ENCODE data around the gene RBM45. TPM values are rescaled to one million over a fixed set of nuclear protein-coding genes. Genes with fewer than 3 reads are reported as not detected.

RBM45 gene
- total and polyA plus RNA-seq, 4 experiments from 2014 or later: 11.9 to 28.0 (median 18.1) TPM

DNA sequence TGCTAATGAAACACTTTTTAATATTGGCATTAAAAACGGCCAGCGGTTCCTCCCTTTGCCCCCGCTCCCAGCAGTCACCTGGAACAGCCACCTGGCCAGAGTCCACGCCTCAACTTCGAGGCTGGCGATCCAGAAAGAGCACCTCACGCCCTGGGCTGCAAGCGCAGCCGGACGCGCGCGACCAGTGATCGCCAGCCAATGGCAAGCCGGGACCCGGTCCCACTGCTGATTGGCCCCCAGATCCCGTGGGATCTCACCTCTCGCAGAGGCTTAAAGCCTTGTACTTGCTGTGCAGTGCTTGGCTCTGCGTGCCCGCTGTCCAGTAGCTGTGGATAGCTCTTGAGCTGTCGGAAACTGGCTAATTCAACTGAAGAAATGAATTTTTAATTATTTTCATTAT is 4.1 kb upstream of the RBM45 start:
- Mint-ChIP-seq H3K4me1 (peaks cover 11 to 22% (median 14%) of the 10 kb centered on the region in 4 donors), H3K4me3 (no peak overlapping the region), H3K27ac (no peak overlapping the region), H3K36me3 (peaks cover 0 to 2% of the 10 kb centered on the region in 2 donors), H3K27me3 (no peaks in the 10 kb centered on the region), H3K9me3 (no peaks in the 10 kb centered on the region)
- Histone ChIP-seq H3K4me1 (ENCODE audit: insufficient read depth, low read length) (peaks cover 11% of the 10 kb centered on the region), H3K4me3 (ENCODE audit: low read length in 2 of 2) (no peak overlapping the region), H3K27ac (ENCODE audit: low read depth, low read length) (no peak overlapping the region), H3K36me3 (ENCODE audit: insufficient read depth, low read length) (no peaks in the 10 kb centered on the region), H3K9me3 (ENCODE audit: control insufficient read depth in 1 of 2, low read length in 2 of 2) (no peaks in the 10 kb centered on the region), H3K27me3 (ENCODE audit: insufficient read depth, low read length) (no peaks in the 10 kb centered on the region)
- intact Hi-C loops (cut with micrococcal nuclease): no loop called here
- ChIA-PET CTCF (ENCODE audit: partially characterized antibody) (no interaction called here), POLR2A (ENCODE audit: partially characterized antibody) (no interaction called here)
- DNase-seq: peak in 1 of 5 donors; percentile 27

DNA sequence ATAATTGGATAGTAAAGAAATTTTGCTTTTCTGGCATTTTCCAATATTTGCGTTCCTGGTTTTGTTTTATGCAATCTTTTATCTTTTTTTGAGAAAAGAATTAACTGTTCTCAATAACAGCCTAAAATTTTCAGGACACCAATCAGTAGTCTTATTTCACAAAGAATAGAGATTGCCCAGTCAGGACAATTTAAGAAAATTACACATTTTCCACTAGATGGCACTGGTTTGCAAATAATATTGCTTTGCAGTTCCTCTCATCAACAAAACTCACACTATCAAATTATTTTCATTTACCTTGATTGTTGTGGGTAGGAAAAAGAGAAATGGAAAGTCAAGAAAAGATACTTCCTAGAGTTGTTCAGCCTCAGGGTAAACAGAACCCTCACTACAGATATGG is 2.4 kb upstream of the RBM45 start:
- H3K4me1 ChIP-seq (ENCODE audit: insufficient read depth, low read length): peaks cover 27% of the 10 kb centered on the region
- Mint-ChIP-seq H3K4me3 (peak overlapping the region in 3 of 8 donors; percentile 34 to 70 (median 55)), H3K27ac (peak overlapping the region in 1 of 7 donors; percentile 2), H3K4me1 (peaks cover 21 to 38% (median 29%) of the 10 kb centered on the region in 4 donors), H3K9me3 (no peaks in the 10 kb centered on the region), H3K36me3 (peaks cover 0 to 2% of the 10 kb centered on the region in 2 donors), H3K27me3 (no peaks in the 10 kb centered on the region)
- no peak overlapping the region for H3K4me3 ChIP-seq (ENCODE audit: low read length in 2 of 2)
- H3K36me3 ChIP-seq (ENCODE audit: insufficient read depth, low read length): no peaks in the 10 kb centered on the region
- ChIA-PET CTCF (ENCODE audit: partially characterized antibody) (interaction anchor here (0.7 to 2.4 kb wide), 3 partner anchors 14 to 304 kb away, joined by 3 to 9 read pairs (median 5); no protein-coding TSS in a partner anchor), POLR2A (ENCODE audit: partially characterized antibody) (no interaction called here)
- no peak overlapping the region for H3K27ac ChIP-seq (ENCODE audit: low read depth, low read length)
- DNase-seq: peak in 4 of 5 donors; percentile 32 to 44 (median 36)
- intact Hi-C loops (cut with micrococcal nuclease): loop anchor here (5.0 kb wide), 3 partner anchors 287 to 848 kb away; partner anchors contain the start of gene NFE2L2
- no peaks in the 10 kb centered on the region for H3K9me3 ChIP-seq (ENCODE audit: control insufficient read depth in 1 of 2, low read length in 2 of 2)
- no peaks in the 10 kb centered on the region for H3K27me3 ChIP-seq (ENCODE audit: insufficient read depth, low read length)

DNA sequence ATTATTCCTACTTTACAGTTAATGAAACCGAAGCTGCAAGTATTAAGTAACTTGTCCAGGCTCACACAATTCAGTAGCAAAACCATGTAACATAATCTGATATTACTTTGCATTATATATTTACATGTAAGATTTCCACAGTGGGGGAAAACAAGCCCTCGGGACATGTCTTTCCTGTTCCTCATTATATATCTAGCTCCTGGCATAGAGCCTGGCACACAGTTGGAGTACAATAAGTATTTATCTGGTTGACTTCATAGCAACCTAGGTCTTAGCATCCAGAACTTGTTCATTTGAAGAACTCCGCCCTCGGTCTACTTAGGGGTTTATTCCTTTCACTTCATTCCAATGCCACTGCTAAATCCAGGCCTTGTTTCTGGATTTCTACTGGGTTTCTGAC is 1.6 kb upstream of the RBM45 start:
- Mint-ChIP-seq H3K27me3 (no peaks in the 10 kb centered on the region), H3K4me1 (peaks cover 25 to 47% (median 35%) of the 10 kb centered on the region in 4 donors), H3K4me3 (no peak overlapping the region), H3K27ac (no peak overlapping the region), H3K36me3 (peaks cover 4 to 6% of the 10 kb centered on the region in 2 donors), H3K9me3 (no peaks in the 10 kb centered on the region)
- Histone ChIP-seq H3K9me3 (ENCODE audit: control insufficient read depth in 1 of 2, low read length in 2 of 2) (no peaks in the 10 kb centered on the region), H3K4me3 (ENCODE audit: low read length in 2 of 2) (no peak overlapping the region), H3K27me3 (ENCODE audit: insufficient read depth, low read length) (no peaks in the 10 kb centered on the region), H3K27ac (ENCODE audit: low read depth, low read length) (no peak overlapping the region), H3K4me1 (ENCODE audit: insufficient read depth, low read length) (peaks cover 28% of the 10 kb centered on the region), H3K36me3 (ENCODE audit: insufficient read depth, low read length) (no peaks in the 10 kb centered on the region)
- ChIA-PET CTCF (ENCODE audit: partially characterized antibody) (interaction anchor here (0.7 to 3.4 kb wide), 5 partner anchors 9 to 777 kb away, joined by 3 to 29 read pairs (median 4); no protein-coding TSS in a partner anchor), POLR2A (ENCODE audit: partially characterized antibody) (no interaction called here)
- DNase-seq: no peak
- intact Hi-C loops (cut with micrococcal nuclease): loop anchor here (5.0 kb wide), 3 partner anchors 287 to 848 kb away; partner anchors contain the start of gene NFE2L2

DNA sequence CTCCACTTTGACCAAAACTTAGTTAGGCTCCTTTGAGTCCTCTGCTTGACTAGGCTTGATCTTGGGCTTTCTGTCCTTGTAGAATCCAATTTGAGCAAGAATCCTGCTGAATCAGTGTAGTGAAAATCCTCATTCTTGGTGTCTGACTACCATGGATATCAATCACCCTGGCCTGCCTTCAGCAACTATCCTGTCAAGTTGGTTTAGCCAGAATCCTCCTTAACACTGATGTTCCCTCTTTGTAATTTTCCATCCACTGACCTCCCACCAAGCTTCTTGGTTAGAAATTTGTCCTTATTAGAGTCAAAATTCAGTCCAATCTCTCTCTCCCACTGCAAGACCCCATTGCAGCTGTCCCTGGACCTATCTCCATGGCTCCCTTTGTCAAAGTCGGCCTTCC is 494 bp upstream of the RBM45 start:
- Histone ChIP-seq H3K4me1 (ENCODE audit: insufficient read depth, low read length) (peaks cover 28% of the 10 kb centered on the region), H3K27me3 (ENCODE audit: insufficient read depth, low read length) (no peaks in the 10 kb centered on the region), H3K27ac (ENCODE audit: low read depth, low read length) (peak overlapping the region; percentile 66), H3K9me3 (ENCODE audit: control insufficient read depth in 1 of 2, low read length in 2 of 2) (no peaks in the 10 kb centered on the region), H3K4me3 (ENCODE audit: low read length in 2 of 2) (peak overlapping the region; percentile 18 to 92), H3K36me3 (ENCODE audit: insufficient read depth, low read length) (no peaks in the 10 kb centered on the region)
- H3K9me3 Mint-ChIP-seq: no peaks in the 10 kb centered on the region
- CTCF ChIA-PET (ENCODE audit: partially characterized antibody): interaction anchor here (0.6 to 4.2 kb wide), 24 partner anchors 9 to 847 kb away, joined by 3 to 34 read pairs (median 5); partner anchors contain the start of gene NFE2L2
- H3K4me1 Mint-ChIP-seq: peaks cover 28 to 47% (median 39%) of the 10 kb centered on the region in 4 donors
- no peak for DNase-seq
- peaks cover 4 to 6% of the 10 kb centered on the region in 2 donors for H3K36me3 Mint-ChIP-seq
- peak overlapping the region; percentile 82 to 95 (median 89) for H3K27ac Mint-ChIP-seq
- intact Hi-C loops (cut with micrococcal nuclease): loop anchor here (1.0 to 5.0 kb wide), 5 partner anchors 169 to 849 kb away; partner anchors contain the start of gene NFE2L2
- no peaks in the 10 kb centered on the region for H3K27me3 Mint-ChIP-seq
- peak overlapping the region; percentile 87 to 96 (median 91) for H3K4me3 Mint-ChIP-seq
- POLR2A ChIA-PET (ENCODE audit: partially characterized antibody): interaction anchor here (1.6 to 2.3 kb wide), 2 partner anchors 12 to 339 kb away, joined by 4 to 8 read pairs; partner anchors contain the start of genes PJVK and PRKRA

DNA sequence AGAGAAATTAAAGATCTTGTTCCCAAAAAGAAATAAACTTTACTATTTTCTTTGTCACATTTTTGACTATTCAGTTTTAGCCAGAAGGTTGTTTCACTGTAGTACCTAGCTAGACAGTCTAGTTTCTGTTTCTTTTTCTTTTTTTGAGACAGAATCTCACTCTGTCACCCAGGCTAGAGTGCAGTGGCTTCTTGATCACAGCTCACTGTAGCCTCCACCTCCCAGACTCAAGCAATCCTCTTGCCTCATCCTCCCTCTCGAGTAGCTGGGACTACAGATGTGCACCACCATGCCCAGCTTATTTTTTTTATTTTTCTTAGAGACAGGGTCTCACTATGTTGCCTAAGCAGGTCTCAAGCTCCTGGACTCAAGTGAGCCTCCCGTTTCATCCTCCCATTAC is 2.2 kb downstream of the RBM45 start:
- peaks cover 32% of the 10 kb centered on the region for H3K4me1 ChIP-seq (ENCODE audit: insufficient read depth, low read length)
- peaks cover 11 to 19% of the 10 kb centered on the region in 2 donors for H3K36me3 Mint-ChIP-seq
- ChIA-PET CTCF (ENCODE audit: partially characterized antibody) (interaction anchor here (1.1 to 4.2 kb wide), 3 partner anchors 77 to 300 kb away, joined by 3 to 16 read pairs (median 4); no protein-coding TSS in a partner anchor), POLR2A (ENCODE audit: partially characterized antibody) (no interaction called here)
- H3K4me3 ChIP-seq (ENCODE audit: low read length in 2 of 2): no peak overlapping the region
- peaks cover 31 to 56% (median 41%) of the 10 kb centered on the region in 4 donors for H3K4me1 Mint-ChIP-seq
- H3K27ac Mint-ChIP-seq: peak overlapping the region in 5 of 7 donors; percentile 23 to 78 (median 43)
- H3K27me3 Mint-ChIP-seq: no peaks in the 10 kb centered on the region
- DNase-seq: no peak
- peak overlapping the region; percentile 10 to 96 (median 34) for H3K4me3 Mint-ChIP-seq
- H3K27me3 ChIP-seq (ENCODE audit: insufficient read depth, low read length): no peaks in the 10 kb centered on the region
- intact Hi-C loops (cut with micrococcal nuclease): loop anchor here (5.0 kb wide), 3 partner anchors 283 to 852 kb away; partner anchors contain the start of gene NFE2L2
- H3K9me3 ChIP-seq (ENCODE audit: control insufficient read depth in 1 of 2, low read length in 2 of 2): no peaks in the 10 kb centered on the region
- no peaks in the 10 kb centered on the region for H3K36me3 ChIP-seq (ENCODE audit: insufficient read depth, low read length)
- no peaks in the 10 kb centered on the region for H3K9me3 Mint-ChIP-seq
- H3K27ac ChIP-seq (ENCODE audit: low read depth, low read length): no peak overlapping the region

DNA sequence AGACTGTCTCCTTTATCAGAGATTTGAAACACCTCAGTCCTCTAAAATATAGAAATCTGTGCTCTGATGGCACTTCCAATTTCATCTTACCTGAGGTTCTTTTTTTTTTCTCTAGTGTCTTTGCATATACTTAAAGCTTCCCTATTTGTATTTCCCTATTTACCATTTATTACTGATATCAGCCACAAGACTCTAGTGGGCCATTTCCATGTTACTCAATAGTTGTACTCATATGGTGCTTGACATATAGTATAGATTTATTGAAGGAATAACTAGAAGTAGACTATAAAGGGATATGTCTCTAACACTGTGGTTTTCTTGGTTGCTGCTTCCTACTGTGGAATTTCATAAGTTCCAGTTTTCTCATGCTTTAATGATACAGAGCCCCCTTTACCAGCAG is 3.0 kb downstream of the RBM45 start:
- peaks cover 32% of the 10 kb centered on the region for H3K4me1 ChIP-seq (ENCODE audit: insufficient read depth, low read length)
- ChIA-PET POLR2A (ENCODE audit: partially characterized antibody) (no interaction called here), CTCF (ENCODE audit: partially characterized antibody) (interaction anchor here (1.4 to 4.2 kb wide), 2 partner anchors 299 to 967 kb away, joined by 3 to 16 read pairs; no protein-coding TSS in a partner anchor)
- no peak overlapping the region for H3K4me3 ChIP-seq (ENCODE audit: low read length in 2 of 2)
- peaks cover 30 to 56% (median 41%) of the 10 kb centered on the region in 4 donors for H3K4me1 Mint-ChIP-seq
- H3K27ac Mint-ChIP-seq: peak overlapping the region in 2 of 7 donors; percentile 9 to 71
- H3K36me3 ChIP-seq (ENCODE audit: insufficient read depth, low read length): no peaks in the 10 kb centered on the region
- no peaks in the 10 kb centered on the region for H3K27me3 ChIP-seq (ENCODE audit: insufficient read depth, low read length)
- DNase-seq: no peak
- no peaks in the 10 kb centered on the region for H3K27me3 Mint-ChIP-seq
- no peak overlapping the region for H3K27ac ChIP-seq (ENCODE audit: low read depth, low read length)
- H3K36me3 Mint-ChIP-seq: peaks cover 17 to 26% of the 10 kb centered on the region in 2 donors
- intact Hi-C loops (cut with micrococcal nuclease): no loop called here
- H3K9me3 Mint-ChIP-seq: no peaks in the 10 kb centered on the region
- H3K4me3 Mint-ChIP-seq: peak overlapping the region in 1 of 8 donors; percentile 0
- H3K9me3 ChIP-seq (ENCODE audit: control insufficient read depth in 1 of 2, low read length in 2 of 2): no peaks in the 10 kb centered on the region

DNA sequence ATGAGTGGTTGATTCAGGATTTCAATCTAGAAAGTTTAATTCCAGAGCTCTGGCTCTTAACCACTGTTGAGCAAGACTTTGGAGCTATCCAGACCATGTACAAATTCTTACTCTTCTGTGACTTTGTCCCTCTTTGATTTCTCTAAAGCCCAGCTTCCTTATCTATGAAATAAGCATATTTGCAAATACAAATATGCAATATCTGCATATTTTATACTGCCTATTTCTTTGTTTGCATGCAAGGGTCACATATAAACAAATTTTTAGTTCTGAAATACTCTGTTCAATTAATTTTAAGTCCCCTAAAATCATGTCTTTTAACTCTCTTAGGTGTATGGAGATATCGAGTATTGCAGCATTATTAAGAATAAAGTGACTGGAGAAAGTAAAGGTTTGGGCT is 5.5 kb downstream of the RBM45 start:
- no peak for DNase-seq
- H3K4me3 ChIP-seq (ENCODE audit: low read length in 2 of 2): no peak overlapping the region
- Mint-ChIP-seq H3K4me1 (peaks cover 23 to 53% (median 31%) of the 10 kb centered on the region in 4 donors), H3K4me3 (no peak overlapping the region), H3K36me3 (peaks cover 36 to 47% of the 10 kb centered on the region in 2 donors), H3K27me3 (no peaks in the 10 kb centered on the region), H3K9me3 (no peaks in the 10 kb centered on the region), H3K27ac (no peak overlapping the region)
- H3K36me3 ChIP-seq (ENCODE audit: insufficient read depth, low read length): peaks cover 11% of the 10 kb centered on the region
- CTCF ChIA-PET (ENCODE audit: partially characterized antibody): interaction anchor here (1.6 kb wide), 1 partner anchor 11 kb away, joined by 4 read pairs; no protein-coding TSS in a partner anchor
- H3K27ac ChIP-seq (ENCODE audit: low read depth, low read length): no peak overlapping the region
- peaks cover 25% of the 10 kb centered on the region for H3K4me1 ChIP-seq (ENCODE audit: insufficient read depth, low read length)
- H3K27me3 ChIP-seq (ENCODE audit: insufficient read depth, low read length): no peaks in the 10 kb centered on the region
- no peaks in the 10 kb centered on the region for H3K9me3 ChIP-seq (ENCODE audit: control insufficient read depth in 1 of 2, low read length in 2 of 2)
- POLR2A ChIA-PET (ENCODE audit: partially characterized antibody): no interaction called here
- intact Hi-C loops (cut with micrococcal nuclease): no loop called here
